ENCODE results near the gene POPDC3.

Gene POPDC3

DNA sequence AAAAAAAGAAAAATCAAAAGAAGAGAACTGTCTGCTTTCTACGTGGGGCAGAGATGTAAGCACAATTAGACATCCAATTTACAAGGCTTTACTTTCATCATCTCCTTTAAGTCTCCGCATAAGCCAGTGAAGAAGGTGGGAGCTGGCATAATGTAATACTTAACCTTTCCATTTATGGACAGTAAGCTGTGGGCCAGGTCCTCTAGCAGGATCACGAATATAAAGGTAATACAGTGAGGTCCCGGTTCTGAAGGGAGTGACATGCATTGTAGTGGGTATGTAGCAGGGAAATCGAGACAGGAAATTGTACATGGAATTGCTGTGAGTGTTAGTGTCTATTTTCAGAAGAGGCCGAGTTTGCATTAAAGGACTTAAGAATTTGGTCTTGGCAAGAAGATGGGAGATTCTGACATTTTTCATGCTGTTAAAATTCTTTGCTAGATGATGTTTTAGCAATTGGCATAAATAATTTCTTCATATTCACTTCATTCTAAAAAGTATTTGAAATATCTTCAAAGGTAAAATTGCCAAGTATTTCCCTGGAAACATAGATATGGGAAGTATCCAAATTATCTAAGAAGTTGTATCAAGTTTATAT lies 20.4 kb upstream of the POPDC3 start:
- Histone ChIP-seq H3K36me3 (no peaks in the 10 kb centered on the region), H3K27ac (no peak overlapping the region), H3K27me3 (no peaks in the 10 kb centered on the region), H3K4me1 (no peaks in the 10 kb centered on the region), H3K4me3 (no peak overlapping the region), H3K9me3 (no peaks in the 10 kb centered on the region)
- intact Hi-C loops (cut with DNase I; ENCODE audit: low total_unique reads), result no loop called here
- DNase-seq, result no peak
- no peak for TF ChIP-seq CTCF (IDR thresholded peaks at IDR 0.05)

- Histone ChIP-seq H3K4me1 (no peaks in the 10 kb centered on the region), H3K9me3 (no peaks in the 10 kb centered on the region), H3K36me3 (no peaks in the 10 kb centered on the region), H3K27ac (no peak overlapping the region), H3K27me3 (no peaks in the 10 kb centered on the region), H3K4me3 (no peak overlapping the region)
- intact Hi-C loops (cut with DNase I; ENCODE audit: low total_unique reads), result no loop called here
- no peak for TF ChIP-seq CTCF (IDR thresholded peaks at IDR 0.05)
- no peak for DNase-seq
Measured at GRCh38 chr6:105199711-105200110, 19.9 kb upstream of the POPDC3 start.

DNA sequence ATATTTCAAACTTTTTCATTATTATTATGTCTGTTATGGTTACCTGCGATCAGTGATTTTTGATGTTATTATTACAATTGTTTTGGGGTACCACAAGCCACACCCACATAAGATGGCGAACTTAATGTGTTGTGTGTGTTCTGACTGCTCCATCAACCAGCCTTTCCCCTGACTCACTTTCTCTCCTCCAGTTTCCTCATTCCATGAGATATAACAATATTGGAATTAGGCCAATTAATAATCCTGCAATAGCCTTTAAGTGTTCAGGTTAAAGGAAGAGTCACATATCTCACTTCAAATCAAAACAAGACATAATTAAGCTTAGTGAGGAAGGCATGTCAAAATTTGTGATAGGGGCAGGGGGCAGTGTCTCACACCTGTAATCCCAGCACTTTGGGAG lies 16.3 kb upstream of the POPDC3 start:
- intact Hi-C loops (cut with DNase I; ENCODE audit: low total_unique reads), result no loop called here
- no peak overlapping the region for H3K27ac ChIP-seq
- TF ChIP-seq CTCF (IDR thresholded peaks at IDR 0.05), result no peak

DNA sequence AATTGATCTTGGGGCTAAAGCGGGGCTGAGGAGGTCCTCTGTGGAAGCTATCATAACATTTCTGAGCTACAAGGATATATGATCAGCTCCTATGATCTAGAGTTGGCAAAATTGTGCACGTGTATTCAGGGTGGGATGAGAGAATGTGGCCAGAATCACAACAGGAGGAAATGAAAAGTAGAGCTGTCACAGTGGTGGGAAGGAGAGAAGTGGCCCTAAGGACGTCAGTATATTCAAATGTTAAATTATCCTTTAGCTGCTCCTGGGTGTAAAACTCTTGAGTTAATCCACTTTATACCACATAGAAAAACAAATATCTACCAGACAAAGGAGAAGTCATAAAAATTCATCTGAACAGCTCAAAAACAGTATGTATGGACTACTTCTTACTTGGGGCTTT lies 14.8 kb upstream of the POPDC3 start:
- Histone ChIP-seq H3K27me3 (no peaks in the 10 kb centered on the region), H3K36me3 (no peaks in the 10 kb centered on the region), H3K4me3 (no peak overlapping the region), H3K27ac (no peak overlapping the region), H3K9me3 (no peaks in the 10 kb centered on the region), H3K4me1 (no peaks in the 10 kb centered on the region)
- intact Hi-C loops (cut with DNase I; ENCODE audit: low total_unique reads), result no loop called here
- no peak for DNase-seq
- no peak for TF ChIP-seq CTCF (IDR thresholded peaks at IDR 0.05)

More for the DNA sequence above, 16.3 kb upstream of the POPDC3 start:
- Histone ChIP-seq H3K36me3 (no peaks in the 10 kb centered on the region), H3K9me3 (no peaks in the 10 kb centered on the region), H3K4me1 (no peaks in the 10 kb centered on the region), H3K27me3 (no peaks in the 10 kb centered on the region), H3K4me3 (no peak overlapping the region)
- DNase-seq, result no peak

DNA sequence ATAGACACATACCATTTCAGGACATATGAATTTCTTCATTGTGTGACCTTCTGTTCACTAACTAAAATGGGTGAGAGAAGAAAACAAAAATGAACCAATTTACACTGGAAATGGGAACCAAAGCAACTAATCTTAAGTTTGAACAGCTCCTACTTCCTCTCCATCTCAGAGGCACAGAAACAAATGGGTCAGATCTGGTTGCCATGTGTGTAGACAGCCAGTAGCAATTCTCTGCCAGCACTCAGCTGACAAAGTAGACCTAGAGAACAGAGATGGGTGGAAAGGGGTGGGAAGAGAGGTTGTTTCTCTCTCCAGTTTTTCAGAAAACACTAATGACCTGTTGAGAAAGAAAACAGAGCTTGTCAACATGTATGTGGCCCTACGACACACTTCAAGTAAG lies 14.3 kb upstream of the POPDC3 start:
- Histone ChIP-seq H3K27me3 (no peaks in the 10 kb centered on the region), H3K4me3 (no peak overlapping the region), H3K9me3 (no peaks in the 10 kb centered on the region), H3K27ac (no peak overlapping the region), H3K4me1 (no peaks in the 10 kb centered on the region), H3K36me3 (no peaks in the 10 kb centered on the region)
- intact Hi-C loops (cut with DNase I; ENCODE audit: low total_unique reads), result no loop called here
- no peak for DNase-seq
- TF ChIP-seq CTCF (IDR thresholded peaks at IDR 0.05), result no peak

DNA sequence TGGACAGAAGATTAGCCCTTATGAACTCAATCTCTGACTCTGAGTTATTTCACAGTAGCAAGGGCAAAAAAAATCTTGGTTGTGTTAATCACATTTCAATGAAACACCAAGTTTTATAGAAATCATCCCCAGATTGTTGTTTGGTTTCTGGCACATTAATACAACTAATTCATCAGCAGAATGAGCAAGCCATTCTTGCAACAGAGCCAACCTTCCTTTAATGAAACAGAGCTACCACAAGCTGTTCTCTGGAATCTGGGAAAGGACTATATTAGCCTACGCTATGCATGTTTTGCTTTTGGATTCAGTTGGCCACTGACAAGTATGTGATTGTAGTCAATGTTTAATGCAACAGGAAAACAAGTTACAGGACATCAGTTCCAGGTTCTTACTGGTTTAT lies 13.8 kb upstream of the POPDC3 start:
- no peak overlapping the region for H3K27ac ChIP-seq

More for the DNA sequence above, 13.8 kb upstream of the POPDC3 start:
- intact Hi-C loops (cut with DNase I; ENCODE audit: low total_unique reads), result no loop called here
- no peaks in the 10 kb centered on the region for H3K27me3 ChIP-seq
- no peak for DNase-seq
- no peaks in the 10 kb centered on the region for H3K36me3 ChIP-seq
- H3K4me1 ChIP-seq, result no peaks in the 10 kb centered on the region
- no peak overlapping the region for H3K4me3 ChIP-seq
- H3K9me3 ChIP-seq, result no peaks in the 10 kb centered on the region
- no peak for TF ChIP-seq CTCF (IDR thresholded peaks at IDR 0.05)

All from tibial artery (tissue), 4 donors.